ENCODE data around the gene NAPG. TPM values are rescaled to one million over a fixed set of nuclear protein-coding genes. Genes with fewer than 3 reads are reported as not detected.

The NAPG gene
- total and polyA plus RNA-seq, 2 donors (not counting 3 experiments of a cell fraction or from before 2014, with no cell fraction given), result 10.8 to 34.1 TPM

GRCh38 chr18:10495936-10496335 lies 29.9 kb upstream of the NAPG start:
- Histone ChIP-seq H3K9me3 (replicated peaks; ENCODE audit: control insufficient read depth, insufficient read depth, low read length) (no peaks in the 10 kb centered on the region), H2AFZ (ENCODE audit: low read depth, low read length) (no peak overlapping the region), H3K27me3 (ENCODE audit: control insufficient read depth in 2 of 2, insufficient read depth in 2 of 2, low read length in 2 of 2) (peaks cover 2 to 3% of the 10 kb centered on the region in 2 experiments), H4K20me1 (replicated peaks; ENCODE audit: control insufficient read depth, extremely low read depth, insufficient read depth, low read length) (no peaks in the 10 kb centered on the region), H3K4me3 (replicated peaks in 1 of 3; ENCODE audit: insufficient read depth in 1 of 3, low read depth in 1 of 3, low read length in 3 of 3) (no peak overlapping the region), H3K4me2 (ENCODE audit: insufficient read depth, low read length) (no peak overlapping the region), H3K4me1 (ENCODE audit: control insufficient read depth, extremely low read depth, insufficient read depth, low read length) (no peaks in the 10 kb centered on the region), H3K9ac (replicated peaks; ENCODE audit: extremely low read depth, insufficient read depth, low read length) (no peak overlapping the region), H3K27ac (ENCODE audit: insufficient read depth, low read depth, low read length) (no peak overlapping the region), H3K79me2 (ENCODE audit: control insufficient read depth, insufficient read depth, low read length) (no peaks in the 10 kb centered on the region), H3K9me1 (replicated peaks; ENCODE audit: control insufficient read depth, extremely low read depth, insufficient read depth, low read length) (no peaks in the 10 kb centered on the region), H3K36me3 (ENCODE audit: control insufficient read depth in 2 of 2, extremely low read depth in 1 of 2, insufficient read depth in 2 of 2, low read length in 2 of 2) (no peaks in the 10 kb centered on the region)
- intact Hi-C loops (cut with micrococcal nuclease) (no loop called here), dilution Hi-C loops (cut with MboI; ENCODE audit: extremely low pct_ligation_motif_present, low sequenced_read_pairs) (no loop called here)
- ChIA-PET POLR2A (no interaction called here), CTCF (no interaction called here)
- BruUV-seq (replicated peaks), result no TSS peak
- DNase-seq (ENCODE audit: low read depth, low spot score) (no peak), FAIRE-seq (no peak)
- TF ChIP-seq CTCF (IDR thresholded peaks at IDR 0.05; ENCODE audit: extremely low read depth in 1 of 2, insufficient read depth in 1 of 2, low read depth in 1 of 2, low read length in 2 of 2), result no peak
- TF ChIP-seq EZH2 (IDR thresholded peaks at IDR 0.05; ENCODE audit: borderline replicate concordance, low read depth, low read length, severe bottlenecking), result no peak
- TF ChIP-seq, protein P1, sequence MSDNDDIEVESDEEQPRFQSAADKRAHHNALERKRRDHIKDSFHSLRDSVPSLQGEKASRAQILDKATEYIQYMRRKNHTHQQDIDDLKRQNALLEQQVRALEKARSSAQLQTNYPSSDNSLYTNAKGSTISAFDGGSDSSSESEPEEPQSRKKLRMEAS (IDR thresholded peaks at IDR 0.05; ENCODE audit: insufficient read depth, insufficient read length), result no peak
- TF ChIP-seq POLR2AphosphoS5 (IDR thresholded peaks at IDR 0.05; ENCODE audit: insufficient read depth, low read depth, low read length), result no peak
- no peak for TF ChIP-seq JUN (IDR thresholded peaks at IDR 0.05; ENCODE audit: borderline replicate concordance, insufficient read depth, insufficient read length, low read depth)
- no peak for TF ChIP-seq GATA2 (IDR thresholded peaks at IDR 0.05; ENCODE audit: insufficient read depth, insufficient read length, low read depth, low read length)
- no peak for TF ChIP-seq FOS (IDR thresholded peaks at IDR 0.05; ENCODE audit: borderline replicate concordance, insufficient read depth, low read length)
- TF ChIP-seq MYC (IDR thresholded peaks at IDR 0.05; ENCODE audit: low read depth, low read length), result no peak
- TF ChIP-seq POLR2A (IDR thresholded peaks at IDR 0.05; ENCODE audit: low read depth, low read length), result no peak
